NT2/D1 (cell line): Measurements from ENCODE around the gene MAPK14.

Source experiments
- SUZ12 ChIP-seq: IDR thresholded peaks from 2 replicates; pipeline ENCODE4 v1.6.1; 2011; ENCODE audit not compliant: insufficient read length, insufficient read depth; ENCODE audit errors: extremely low read depth
- ZNF274 ChIP-seq: IDR thresholded peaks from 2 replicates; pipeline ENCODE4 v1.6.1; 2011; ENCODE audit warnings: mild to moderate bottlenecking, low read depth, low read length

DNA sequence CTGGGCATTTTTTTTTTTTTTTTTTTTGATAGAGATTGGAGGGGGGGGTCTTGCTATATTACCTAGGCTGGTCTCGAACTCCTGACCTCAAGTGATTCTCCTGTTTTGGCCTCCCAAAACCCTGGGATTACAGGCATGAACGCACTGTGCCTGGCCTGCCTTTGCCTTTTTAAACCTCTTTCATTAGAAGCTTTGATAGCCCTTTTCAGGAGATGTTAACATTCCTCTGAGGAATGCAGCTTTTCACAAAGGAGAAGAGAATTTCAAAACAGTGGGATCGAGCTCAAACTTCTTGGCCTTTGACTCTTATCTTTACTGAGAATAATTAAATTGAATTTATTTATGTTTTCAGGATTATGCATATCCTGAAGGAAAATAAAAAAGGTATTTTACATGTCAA, 34.5 kb upstream of the MAPK14 start:
- TF ChIP-seq SUZ12 (no peak), ZNF274 (no peak)
